ENCODE data around the gene PFKFB3.
"Not testable (repeated sequence)": the region's sequence is repeated elsewhere in the genome, so short reads cannot be mapped to it uniquely, and the experiment has no call there.

The PFKFB3 gene

GRCh38 chr10:6194311-6194710 is 8.4 kb upstream of the PFKFB3 start:
- H3K9me2 ChIP-seq (replicated peaks; ENCODE audit: insufficient read depth, low read length), result no peaks in the 10 kb centered on the region
- H3K79me2 ChIP-seq (ENCODE audit: insufficient read depth, low read length), result no peaks in the 10 kb centered on the region
- H3K9ac ChIP-seq (ENCODE audit: low read length), result no peak overlapping the region
- H3K36me3 ChIP-seq (ENCODE audit: low read length), result no peaks in the 10 kb centered on the region
- TF ChIP-seq EZH2phosphoT487 (conservative IDR thresholded peaks at IDR 0.05; ENCODE audit: low read length), result no peak
- TF ChIP-seq, protein P1, sequence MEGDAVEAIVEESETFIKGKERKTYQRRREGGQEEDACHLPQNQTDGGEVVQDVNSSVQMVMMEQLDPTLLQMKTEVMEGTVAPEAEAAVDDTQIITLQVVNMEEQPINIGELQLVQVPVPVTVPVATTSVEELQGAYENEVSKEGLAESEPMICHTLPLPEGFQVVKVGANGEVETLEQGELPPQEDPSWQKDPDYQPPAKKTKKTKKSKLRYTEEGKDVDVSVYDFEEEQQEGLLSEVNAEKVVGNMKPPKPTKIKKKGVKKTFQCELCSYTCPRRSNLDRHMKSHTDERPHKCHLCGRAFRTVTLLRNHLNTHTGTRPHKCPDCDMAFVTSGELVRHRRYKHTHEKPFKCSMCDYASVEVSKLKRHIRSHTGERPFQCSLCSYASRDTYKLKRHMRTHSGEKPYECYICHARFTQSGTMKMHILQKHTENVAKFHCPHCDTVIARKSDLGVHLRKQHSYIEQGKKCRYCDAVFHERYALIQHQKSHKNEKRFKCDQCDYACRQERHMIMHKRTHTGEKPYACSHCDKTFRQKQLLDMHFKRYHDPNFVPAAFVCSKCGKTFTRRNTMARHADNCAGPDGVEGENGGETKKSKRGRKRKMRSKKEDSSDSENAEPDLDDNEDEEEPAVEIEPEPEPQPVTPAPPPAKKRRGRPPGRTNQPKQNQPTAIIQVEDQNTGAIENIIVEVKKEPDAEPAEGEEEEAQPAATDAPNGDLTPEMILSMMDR (IDR thresholded peaks at IDR 0.05; ENCODE audit: insufficient read depth, low read length, poor library complexity, severe bottlenecking), result no peak
- H3K27me3 ChIP-seq (ENCODE audit: low read length), result no peaks in the 10 kb centered on the region
- no peak overlapping the region for H3K4me3 ChIP-seq (ENCODE audit: insufficient read depth, low read length, poor library complexity, severe bottlenecking)
- H3K9me3 ChIP-seq (ENCODE audit: insufficient read depth, low read length), result no peaks in the 10 kb centered on the region
- no peaks in the 10 kb centered on the region for H4K20me1 ChIP-seq (ENCODE audit: low read depth, low read length)
- H3F3A ChIP-seq (ENCODE audit: insufficient read depth), result no peaks in the 10 kb centered on the region
- H3K27ac ChIP-seq (ENCODE audit: low read depth, low read length), result no peak overlapping the region
- H2AFZ ChIP-seq (ENCODE audit: low read depth, low read length, severe bottlenecking), result no peak overlapping the region
- no peak overlapping the region for H3K4me2 ChIP-seq (ENCODE audit: low read depth, low read length, poor library complexity, severe bottlenecking)

DNA sequence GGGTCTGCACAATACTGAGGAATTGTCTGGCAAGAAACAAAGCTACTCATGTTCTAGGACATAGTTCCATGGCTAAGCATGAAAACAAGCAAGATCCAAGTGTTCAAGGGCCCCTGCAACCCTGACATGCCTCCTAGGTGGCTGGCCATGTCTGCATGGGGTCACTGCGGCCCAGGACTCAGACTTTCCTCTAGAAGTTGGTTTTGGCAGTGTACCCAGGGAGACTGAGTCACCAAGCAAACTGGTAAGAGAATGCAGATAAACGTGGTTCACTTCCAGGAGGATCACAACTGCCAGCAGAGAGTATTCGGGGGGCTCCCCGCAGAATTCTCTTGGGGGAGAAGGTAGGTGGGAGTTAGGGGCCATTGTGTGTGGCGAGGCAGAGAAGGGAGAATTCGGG is 7.4 kb upstream of the PFKFB3 start:
- Histone ChIP-seq H3K9ac (ENCODE audit: low read length) (no peak overlapping the region), H2AFZ (ENCODE audit: low read depth, low read length, severe bottlenecking) (no peak overlapping the region), H3K79me2 (ENCODE audit: insufficient read depth, low read length) (no peaks in the 10 kb centered on the region)

GRCh38 chr10:6195846-6196245 is 6.9 kb upstream of the PFKFB3 start:
- H3K4me2 ChIP-seq (ENCODE audit: low read depth, low read length, poor library complexity, severe bottlenecking), result no peak overlapping the region
- no peak overlapping the region for H3K4me3 ChIP-seq (ENCODE audit: insufficient read depth, low read length, poor library complexity, severe bottlenecking)
- H3K9me3 ChIP-seq (ENCODE audit: insufficient read depth, low read length), result no peaks in the 10 kb centered on the region
- no peaks in the 10 kb centered on the region for H3K36me3 ChIP-seq (ENCODE audit: low read length)
- H3K27me3 ChIP-seq (ENCODE audit: low read length), result no peaks in the 10 kb centered on the region
- H3F3A ChIP-seq (ENCODE audit: insufficient read depth), result peaks cover 8% of the 10 kb centered on the region
- H4K20me1 ChIP-seq (ENCODE audit: low read depth, low read length), result no peaks in the 10 kb centered on the region; the same call in 1 of the 2 replicates
- H3K79me2 ChIP-seq (ENCODE audit: insufficient read depth, low read length), result no peaks in the 10 kb centered on the region
- no peak overlapping the region for H2AFZ ChIP-seq (ENCODE audit: low read depth, low read length, severe bottlenecking)
- no peak overlapping the region for H3K9ac ChIP-seq (ENCODE audit: low read length)
- no peak for TF ChIP-seq EZH2phosphoT487 (conservative IDR thresholded peaks at IDR 0.05; ENCODE audit: low read length)
- TF ChIP-seq, protein P1 (IDR thresholded peaks at IDR 0.05; ENCODE audit: insufficient read depth, low read length, poor library complexity, severe bottlenecking), result no peak
- H3K27ac ChIP-seq (ENCODE audit: low read depth, low read length), result no peak overlapping the region
- no peaks in the 10 kb centered on the region for H3K9me2 ChIP-seq (replicated peaks; ENCODE audit: insufficient read depth, low read length)

More for the DNA sequence above, 7.4 kb upstream of the PFKFB3 start:
- H3F3A ChIP-seq (ENCODE audit: insufficient read depth), result peaks cover 5% of the 10 kb centered on the region
- H3K9me2 ChIP-seq (replicated peaks; ENCODE audit: insufficient read depth, low read length), result no peaks in the 10 kb centered on the region
- H3K4me3 ChIP-seq (ENCODE audit: insufficient read depth, low read length, poor library complexity, severe bottlenecking), result no peak overlapping the region
- no peak overlapping the region for H3K4me2 ChIP-seq (ENCODE audit: low read depth, low read length, poor library complexity, severe bottlenecking)
- TF ChIP-seq EZH2phosphoT487 (conservative IDR thresholded peaks at IDR 0.05; ENCODE audit: low read length), result no peak
- TF ChIP-seq, protein P1 (IDR thresholded peaks at IDR 0.05; ENCODE audit: insufficient read depth, low read length, poor library complexity, severe bottlenecking), result no peak
- no peaks in the 10 kb centered on the region for H3K9me3 ChIP-seq (ENCODE audit: insufficient read depth, low read length)
- no peaks in the 10 kb centered on the region for H3K36me3 ChIP-seq (ENCODE audit: low read length)
- no peaks in the 10 kb centered on the region for H3K27me3 ChIP-seq (ENCODE audit: low read length)
- no peak overlapping the region for H3K27ac ChIP-seq (ENCODE audit: low read depth, low read length)
- H4K20me1 ChIP-seq (ENCODE audit: low read depth, low read length), result no peaks in the 10 kb centered on the region; the same call in 1 of the 2 replicates

DNA sequence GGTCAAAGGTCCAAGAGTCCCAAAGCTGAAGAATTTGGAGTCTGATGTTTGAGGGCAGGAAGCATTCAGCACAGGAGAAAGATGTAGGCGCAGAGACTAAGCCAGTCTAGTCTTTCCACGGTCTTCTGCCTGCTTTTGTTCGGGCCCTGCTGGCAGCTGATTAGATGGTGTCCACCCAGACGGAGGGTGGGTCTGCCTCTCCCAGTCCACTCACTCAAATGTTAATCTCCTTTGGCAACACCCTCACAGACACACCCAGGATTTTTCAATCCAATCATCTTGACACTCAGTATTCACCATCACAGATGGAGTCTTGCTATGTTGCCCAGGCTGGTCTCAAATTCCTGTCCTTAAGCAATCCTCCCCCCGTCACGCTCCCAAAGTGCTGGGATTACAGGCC is 6.2 kb upstream of the PFKFB3 start:
- H3K9ac ChIP-seq (ENCODE audit: low read length); H4K20me1 ChIP-seq (ENCODE audit: low read depth, low read length); H3K79me2 ChIP-seq (ENCODE audit: insufficient read depth, low read length); H3K27ac ChIP-seq (ENCODE audit: low read depth, low read length); H3K4me2 ChIP-seq (ENCODE audit: low read depth, low read length, poor library complexity, severe bottlenecking); H3K9me3 ChIP-seq (ENCODE audit: insufficient read depth, low read length); H2AFZ ChIP-seq (ENCODE audit: low read depth, low read length, severe bottlenecking); H3K9me2 ChIP-seq (replicated peaks; ENCODE audit: insufficient read depth, low read length); H3K36me3 ChIP-seq (ENCODE audit: low read length); H3K4me3 ChIP-seq (ENCODE audit: insufficient read depth, low read length, poor library complexity, severe bottlenecking); H3K27me3 ChIP-seq (ENCODE audit: low read length): not testable (repeated sequence)
- peaks cover 11% of the 10 kb centered on the region for H3F3A ChIP-seq (ENCODE audit: insufficient read depth)

Data from SU-DHL-6 (cell line).